ENCODE measurements around the gene COL9A2.

- TF ChIP-seq CTCF (IDR thresholded peaks at IDR 0.05): no peak
- no peak for TF ChIP-seq POLR2AphosphoS5 (IDR thresholded peaks at IDR 0.05)
- TF ChIP-seq POLR2A (IDR thresholded peaks at IDR 0.05): no peak
Measured at GRCh38 chr1:40337443-40337842, 20.4 kb upstream of the COL9A2 start.
